Adipocyte (in vitro differentiated cells): ENCODE results near the gene ZNF716.

Source experiments
- DNase-seq: peaks from one replicate; pipeline ENCODE4 v3.0.0-alpha.2; 2015; ENCODE audit warnings: low read depth
- H3K27me3 ChIP-seq: replicated peaks from 2 replicates; pipeline ENCODE4 v1.7.0; 2013; ENCODE audit warnings: mild to moderate bottlenecking, low read length, moderate library complexity; ENCODE audit not compliant: control insufficient read depth, insufficient read depth
- H3K36me3 ChIP-seq: 2 replicates; pipeline ENCODE4 v1.7.0; 2013; ENCODE audit warnings: low read length, mild to moderate bottlenecking, moderate library complexity; ENCODE audit not compliant: control insufficient read depth, insufficient read depth, severe bottlenecking
- H3K4me1 ChIP-seq: 2 replicates; pipeline ENCODE4 v1.7.0; 2013; ENCODE audit warnings: mild to moderate bottlenecking, low read length, moderate library complexity; ENCODE audit not compliant: control insufficient read depth, insufficient read depth
- H3K4me3 ChIP-seq: 2 replicates; pipeline ENCODE4 v1.7.0; 2013; ENCODE audit warnings: mild to moderate bottlenecking, low read length, moderate library complexity
- H3K9ac ChIP-seq: 2 replicates; pipeline ENCODE4 v1.7.0; 2013; ENCODE audit warnings: mild to moderate bottlenecking, low read length, moderate library complexity
- H3K9me3 ChIP-seq: 2 replicates; pipeline ENCODE4 v1.7.0; 2013; ENCODE audit warnings: mild to moderate bottlenecking, low read length, moderate library complexity; ENCODE audit not compliant: control insufficient read depth

The ZNF716 gene

DNA sequence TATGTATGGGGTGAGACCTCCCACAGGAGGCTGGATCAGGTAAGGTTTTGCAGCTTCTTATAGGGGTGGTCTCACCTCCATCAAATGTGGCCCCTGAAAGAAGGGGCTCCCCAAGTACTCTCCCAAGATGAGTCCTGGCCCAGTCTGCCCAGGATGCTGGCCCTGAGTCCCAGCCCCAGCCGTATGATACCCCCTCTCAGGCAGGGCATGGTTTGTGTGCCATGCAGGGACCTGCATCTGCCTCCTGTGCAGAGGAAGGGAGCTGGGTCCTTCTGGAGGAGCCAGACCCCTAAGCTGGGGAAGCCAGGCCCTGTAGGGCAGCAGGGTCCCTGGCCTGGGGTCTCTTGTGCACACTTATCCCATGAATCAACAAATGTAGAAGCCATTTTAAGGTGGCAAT lies 35.1 kb upstream of the ZNF716 start:
- no peaks in the 10 kb centered on the region for H3K4me1 ChIP-seq
- no peaks in the 10 kb centered on the region for H3K27me3 ChIP-seq
- H3K9ac ChIP-seq: no peak overlapping the region
- no peak overlapping the region for H3K4me3 ChIP-seq
- no peaks in the 10 kb centered on the region for H3K36me3 ChIP-seq
- peaks cover 3% of the 10 kb centered on the region for H3K9me3 ChIP-seq
- DNase-seq: no peak

DNA sequence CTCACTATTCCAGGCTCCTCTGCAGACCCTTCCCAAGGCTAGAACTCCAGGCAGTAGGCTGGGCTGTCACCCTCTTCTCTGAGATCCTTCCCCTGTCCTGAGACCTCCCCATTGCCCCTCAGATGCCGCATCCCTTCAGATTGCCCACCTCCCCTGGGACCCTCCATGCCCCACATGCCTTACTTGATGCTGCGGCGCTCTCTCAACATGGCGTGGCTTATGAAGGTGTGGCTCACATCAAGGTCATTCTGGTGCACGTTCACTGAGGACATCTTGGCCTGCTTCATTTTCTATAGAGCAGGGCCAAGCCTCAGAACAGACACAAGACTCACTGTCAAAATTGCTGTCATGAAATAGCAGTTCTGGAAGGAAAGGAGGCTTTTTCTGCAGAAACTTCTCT lies 34.7 kb upstream of the ZNF716 start:
- no peaks in the 10 kb centered on the region for H3K4me1 ChIP-seq
- H3K27me3 ChIP-seq: no peaks in the 10 kb centered on the region
- no peaks in the 10 kb centered on the region for H3K36me3 ChIP-seq
- no peak for DNase-seq
- no peak overlapping the region for H3K9ac ChIP-seq
- no peak overlapping the region for H3K4me3 ChIP-seq
- peaks cover 3% of the 10 kb centered on the region for H3K9me3 ChIP-seq

DNA sequence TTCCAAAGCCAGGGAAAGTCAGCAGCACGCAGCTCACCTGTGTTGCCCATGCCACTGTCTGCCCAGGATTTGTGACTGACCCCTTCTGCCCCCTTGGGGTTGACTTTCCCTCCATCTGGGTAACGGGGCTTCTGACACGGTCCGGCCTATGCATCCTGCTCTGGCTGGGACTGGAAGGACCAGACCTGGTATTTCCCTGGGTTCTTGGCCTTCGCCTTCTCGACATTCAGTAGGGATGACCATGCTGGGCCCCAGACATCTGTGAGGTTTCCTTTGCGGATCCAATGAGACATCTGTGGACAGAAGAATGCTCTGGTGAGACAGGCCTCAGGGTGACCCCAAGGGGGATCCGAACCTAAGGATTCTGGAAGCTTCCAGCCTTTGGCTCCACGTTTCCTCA lies 34.2 kb upstream of the ZNF716 start:
- no peaks in the 10 kb centered on the region for H3K27me3 ChIP-seq
- no peak overlapping the region for H3K4me3 ChIP-seq
- H3K36me3 ChIP-seq: no peaks in the 10 kb centered on the region
- DNase-seq: no peak
- no peak overlapping the region for H3K9ac ChIP-seq
- peaks cover 3% of the 10 kb centered on the region for H3K9me3 ChIP-seq
- H3K4me1 ChIP-seq: no peaks in the 10 kb centered on the region

DNA sequence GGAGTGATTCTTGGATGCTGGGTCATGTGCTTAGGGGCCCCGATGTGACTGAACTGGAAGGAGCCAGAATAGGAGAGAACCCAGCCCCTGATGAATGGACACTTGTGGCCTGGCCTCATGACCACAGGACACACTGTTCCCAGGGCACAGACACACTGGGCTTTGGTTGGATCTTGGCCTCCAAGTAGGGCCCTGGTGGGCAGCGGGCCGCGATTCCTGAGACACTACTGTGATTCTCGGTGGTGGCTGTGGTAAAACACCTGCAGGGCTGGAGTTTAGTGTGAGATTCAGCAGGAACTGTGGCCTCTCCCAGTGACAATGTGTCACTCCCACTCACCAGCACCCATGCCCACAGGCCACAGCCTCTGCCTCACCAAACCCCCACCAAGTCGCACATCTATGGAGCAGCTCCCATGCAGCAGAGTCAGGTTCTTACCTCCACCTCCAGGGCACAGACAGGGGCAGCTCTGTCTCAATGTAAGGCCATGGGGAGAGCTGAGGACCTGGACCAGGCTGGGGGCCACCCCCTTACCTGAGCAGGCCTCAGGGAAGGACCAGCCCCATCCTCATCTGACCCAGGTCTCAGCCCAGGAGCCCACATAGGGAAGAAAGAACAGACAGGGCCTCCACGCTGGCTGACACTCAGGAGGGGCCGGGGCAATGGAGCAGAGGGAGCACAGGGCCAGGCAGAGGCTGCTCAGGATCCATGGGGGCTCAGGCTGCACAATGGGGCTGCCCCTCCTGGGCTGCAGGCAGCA lies 33.2 kb upstream of the ZNF716 start:
- Histone ChIP-seq H3K9me3 (peaks cover 3% of the 10 kb centered on the region), H3K4me3 (no peak overlapping the region), H3K36me3 (no peaks in the 10 kb centered on the region), H3K4me1 (no peaks in the 10 kb centered on the region), H3K27me3 (no peaks in the 10 kb centered on the region), H3K9ac (no peak overlapping the region)
- DNase-seq: no peak

DNA sequence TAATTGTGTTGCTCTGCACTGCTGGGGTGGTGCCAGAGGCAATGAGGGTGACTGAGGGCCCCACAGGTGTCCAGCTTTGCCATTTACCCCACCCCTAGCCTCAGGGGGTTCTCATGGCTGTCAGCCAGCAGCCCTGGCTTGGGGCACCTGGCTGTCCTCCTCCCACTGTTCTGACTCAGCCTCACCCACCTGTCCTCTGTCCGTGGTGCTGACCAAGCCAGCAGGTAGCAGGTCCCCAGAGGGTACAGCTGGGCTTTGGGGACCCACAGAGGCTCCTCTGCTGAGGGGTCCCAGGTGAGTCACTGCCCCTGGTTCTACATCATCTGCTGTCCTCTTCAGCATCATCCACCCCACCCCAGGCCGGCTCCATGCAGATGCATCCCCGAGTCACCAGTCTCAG lies 32.2 kb upstream of the ZNF716 start:
- Histone ChIP-seq H3K36me3 (no peaks in the 10 kb centered on the region), H3K9ac (no peak overlapping the region), H3K4me1 (no peaks in the 10 kb centered on the region), H3K4me3 (no peak overlapping the region), H3K27me3 (no peaks in the 10 kb centered on the region), H3K9me3 (peaks cover 3% of the 10 kb centered on the region)
- no peak for DNase-seq

DNA sequence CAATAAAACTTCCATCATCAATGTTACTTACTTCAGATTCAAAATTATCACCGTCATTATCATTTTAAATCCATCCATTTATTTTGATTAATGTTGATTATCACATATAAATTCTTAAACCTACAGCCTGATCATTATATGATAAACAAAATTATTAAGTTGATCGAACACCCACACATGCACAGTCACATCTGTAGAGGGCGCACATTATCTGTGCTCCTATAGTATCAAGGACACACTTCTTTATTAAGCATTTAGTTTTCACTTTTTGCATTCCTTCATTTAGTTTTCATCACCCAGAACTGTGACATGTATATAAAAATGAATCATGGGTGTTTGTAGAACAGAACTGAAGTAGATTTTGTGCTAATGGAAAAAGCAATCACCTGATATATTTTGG lies 26.2 kb upstream of the ZNF716 start:
- Histone ChIP-seq H3K27me3 (no peaks in the 10 kb centered on the region), H3K4me1 (no peaks in the 10 kb centered on the region), H3K9me3 (peaks cover 7% of the 10 kb centered on the region), H3K4me3 (no peak overlapping the region), H3K9ac (no peak overlapping the region), H3K36me3 (no peaks in the 10 kb centered on the region)
- DNase-seq: peak; percentile 0

DNA sequence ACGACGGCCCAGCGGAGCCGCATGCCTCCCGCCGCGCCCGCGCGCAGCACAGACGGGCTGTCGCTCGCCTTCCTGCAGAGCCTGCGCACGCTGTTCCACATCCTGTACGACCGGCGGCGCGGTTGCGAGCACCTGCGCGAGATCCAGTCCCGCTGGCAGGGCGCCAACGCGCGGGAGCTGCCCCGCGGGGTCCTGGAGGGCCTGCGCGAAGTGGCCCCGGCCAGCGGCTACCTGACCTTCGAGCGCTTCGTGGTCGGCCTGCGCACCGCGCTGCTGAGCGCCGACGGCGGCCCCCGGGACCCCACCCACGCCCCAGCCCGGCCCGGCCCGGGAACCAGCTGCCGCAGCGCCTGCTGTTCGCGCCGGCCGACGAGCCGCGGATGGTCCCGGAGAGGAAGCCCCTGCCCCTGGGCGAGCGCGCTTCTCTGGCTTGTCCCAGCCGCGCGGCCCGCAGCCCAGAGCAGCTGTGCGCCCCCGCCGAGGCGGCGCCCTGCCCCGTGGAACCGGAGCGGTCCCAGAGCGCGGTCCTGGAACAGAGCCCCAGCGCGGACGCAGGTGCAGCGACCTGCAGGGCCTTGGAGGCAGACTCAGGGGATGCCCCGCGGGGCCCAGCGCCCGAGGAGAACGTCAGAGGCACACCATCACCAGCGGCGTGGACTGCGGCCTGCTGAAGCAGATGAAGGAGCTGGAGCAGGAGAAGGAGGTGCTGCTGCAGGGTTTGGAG lies 25.3 kb upstream of the ZNF716 start:
- H3K36me3 ChIP-seq: no peaks in the 10 kb centered on the region
- no peaks in the 10 kb centered on the region for H3K27me3 ChIP-seq
- H3K4me3 ChIP-seq: no peak overlapping the region
- H3K9ac ChIP-seq: no peak overlapping the region
- H3K9me3 ChIP-seq: peaks cover 11% of the 10 kb centered on the region
- no peaks in the 10 kb centered on the region for H3K4me1 ChIP-seq
- DNase-seq: no peak

DNA sequence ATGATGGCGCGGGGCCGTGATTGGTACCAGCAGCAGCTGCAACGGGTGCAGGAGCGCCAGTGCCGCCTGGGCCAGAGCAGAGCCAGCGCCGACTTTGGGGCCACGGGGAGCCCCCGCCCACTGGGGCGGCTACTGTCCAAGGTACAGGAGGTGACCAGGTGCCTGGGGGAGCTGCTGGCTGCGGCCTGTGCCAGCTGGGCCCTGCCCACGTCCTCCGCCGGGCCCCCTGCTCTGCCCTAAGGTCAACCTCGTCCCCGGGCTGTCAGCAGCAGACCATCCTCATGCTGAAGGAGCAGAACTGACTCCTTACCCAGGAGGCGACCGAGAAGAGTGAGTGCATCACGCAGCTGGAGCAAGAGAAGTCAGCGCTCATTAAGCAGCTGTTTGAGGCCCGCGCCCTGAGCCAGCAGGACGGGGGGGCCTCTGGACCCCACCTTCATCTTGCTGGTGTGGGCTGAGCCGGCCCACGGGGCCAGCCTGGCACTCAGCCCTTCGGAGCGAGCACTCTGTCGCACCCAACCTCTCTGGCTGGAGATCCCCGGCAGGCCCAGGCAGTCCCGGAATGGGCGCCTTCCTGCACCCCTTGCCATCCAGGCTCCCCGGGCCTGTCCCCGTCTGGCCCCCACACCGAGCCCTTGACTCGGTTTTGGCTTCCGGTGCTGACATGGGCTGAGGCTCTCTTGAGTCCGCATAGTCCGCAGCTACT lies 24.6 kb upstream of the ZNF716 start:
- H3K9me3 ChIP-seq: peaks cover 11% of the 10 kb centered on the region
- no peaks in the 10 kb centered on the region for H3K4me1 ChIP-seq
- H3K27me3 ChIP-seq: no peaks in the 10 kb centered on the region
- no peak for DNase-seq
- H3K4me3 ChIP-seq: no peak overlapping the region
- H3K9ac ChIP-seq: no peak overlapping the region
- no peaks in the 10 kb centered on the region for H3K36me3 ChIP-seq

DNA sequence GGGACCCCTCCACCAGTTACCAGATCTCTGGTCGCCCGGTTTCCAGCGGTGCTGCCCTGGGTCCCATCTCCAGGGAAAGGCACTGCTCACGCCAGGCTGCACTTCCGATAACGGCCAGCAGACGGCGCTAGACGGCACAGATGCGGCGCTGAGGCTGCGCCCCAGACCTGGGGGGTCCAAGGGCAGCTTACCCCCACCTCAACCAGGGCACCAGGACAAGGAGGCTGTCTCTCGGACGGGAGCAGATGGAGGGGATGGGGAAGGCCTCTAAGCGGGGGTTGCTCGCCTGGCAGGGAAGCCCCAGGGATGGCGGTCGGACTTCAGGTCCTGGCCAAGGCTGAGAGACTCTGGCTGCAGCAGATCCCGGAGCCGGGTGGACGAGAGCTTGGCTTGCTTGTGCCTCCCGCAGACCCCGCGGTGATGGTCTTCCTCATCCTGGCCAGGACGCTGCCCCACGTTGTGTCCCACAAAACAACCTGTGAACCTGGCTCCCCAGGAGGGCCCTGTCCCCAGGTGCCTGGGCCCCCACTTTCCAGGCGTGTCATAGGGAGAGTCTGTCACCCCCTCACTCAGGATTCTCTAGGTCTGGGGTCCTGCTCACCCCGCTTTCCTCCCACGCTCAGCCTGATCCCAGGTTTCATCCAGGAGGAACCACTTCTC lies 23.9 kb upstream of the ZNF716 start:
- DNase-seq: no peak
- Histone ChIP-seq H3K36me3 (no peaks in the 10 kb centered on the region), H3K4me3 (no peak overlapping the region), H3K27me3 (no peaks in the 10 kb centered on the region), H3K4me1 (no peaks in the 10 kb centered on the region), H3K9ac (no peak overlapping the region), H3K9me3 (peaks cover 11% of the 10 kb centered on the region)

DNA sequence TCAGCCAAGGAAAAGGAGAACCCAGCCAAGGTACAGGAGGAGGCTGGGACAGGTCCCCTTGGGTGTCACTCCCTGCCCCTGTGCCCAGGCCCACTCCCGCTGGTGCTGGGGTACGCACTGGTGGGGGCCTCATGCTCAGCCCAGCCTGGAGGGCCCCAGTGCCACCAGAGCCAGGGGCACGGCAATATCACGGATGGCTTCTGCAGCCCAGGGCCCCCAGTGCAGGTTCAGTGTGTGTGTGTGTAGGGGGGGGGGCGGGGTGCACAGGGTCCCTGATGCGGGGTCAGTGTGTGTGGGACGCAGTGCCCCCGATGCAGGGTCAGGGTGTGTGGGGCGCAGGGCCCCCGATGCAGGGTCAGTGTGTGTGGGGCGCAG lies 23.4 kb upstream of the ZNF716 start:
- Histone ChIP-seq H3K4me3 (no peak overlapping the region), H3K36me3 (no peaks in the 10 kb centered on the region), H3K9me3 (peaks cover 11% of the 10 kb centered on the region), H3K27me3 (no peaks in the 10 kb centered on the region), H3K4me1 (no peaks in the 10 kb centered on the region), H3K9ac (no peak overlapping the region)
- no peak for DNase-seq

DNA sequence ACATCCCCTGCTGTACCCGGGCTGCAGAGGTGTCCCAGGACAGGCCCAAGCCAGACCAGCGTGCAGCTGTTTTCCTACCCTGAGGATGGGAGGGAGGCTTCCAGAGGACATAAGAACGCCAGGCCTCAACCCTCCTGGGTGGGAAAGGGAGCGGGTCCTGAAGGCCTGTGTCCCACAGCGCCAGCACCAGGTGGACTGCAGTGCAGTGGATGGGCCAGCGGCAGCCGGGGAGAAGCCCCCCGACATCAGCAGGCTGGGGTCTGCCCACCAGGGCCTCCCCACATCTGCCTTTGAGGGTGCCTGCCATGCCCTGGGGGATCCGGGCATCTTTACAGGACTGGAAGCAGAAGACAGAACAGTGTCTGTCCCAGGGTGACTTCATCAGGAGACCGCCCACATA lies 22.8 kb upstream of the ZNF716 start:
- no peak for DNase-seq
- H3K36me3 ChIP-seq: no peaks in the 10 kb centered on the region
- no peak overlapping the region for H3K9ac ChIP-seq
- H3K4me3 ChIP-seq: no peak overlapping the region
- peaks cover 11% of the 10 kb centered on the region for H3K9me3 ChIP-seq
- H3K4me1 ChIP-seq: no peaks in the 10 kb centered on the region
- H3K27me3 ChIP-seq: no peaks in the 10 kb centered on the region
